Stimulated activated CD4-positive, alpha-beta T cell treated with anti-CD3 and anti-CD28 coated beads, Interleukin-4, amount 100 ng/mL, for 4 hours (primary cell): ENCODE data around the gene FOXF1.

ENCODE experiments used
- DNase-seq, 2 experiments: peaks; one replicate each; pipeline ENCODE4 v3.0.0-alpha.2; 2020

FOXF1 gene

DNA sequence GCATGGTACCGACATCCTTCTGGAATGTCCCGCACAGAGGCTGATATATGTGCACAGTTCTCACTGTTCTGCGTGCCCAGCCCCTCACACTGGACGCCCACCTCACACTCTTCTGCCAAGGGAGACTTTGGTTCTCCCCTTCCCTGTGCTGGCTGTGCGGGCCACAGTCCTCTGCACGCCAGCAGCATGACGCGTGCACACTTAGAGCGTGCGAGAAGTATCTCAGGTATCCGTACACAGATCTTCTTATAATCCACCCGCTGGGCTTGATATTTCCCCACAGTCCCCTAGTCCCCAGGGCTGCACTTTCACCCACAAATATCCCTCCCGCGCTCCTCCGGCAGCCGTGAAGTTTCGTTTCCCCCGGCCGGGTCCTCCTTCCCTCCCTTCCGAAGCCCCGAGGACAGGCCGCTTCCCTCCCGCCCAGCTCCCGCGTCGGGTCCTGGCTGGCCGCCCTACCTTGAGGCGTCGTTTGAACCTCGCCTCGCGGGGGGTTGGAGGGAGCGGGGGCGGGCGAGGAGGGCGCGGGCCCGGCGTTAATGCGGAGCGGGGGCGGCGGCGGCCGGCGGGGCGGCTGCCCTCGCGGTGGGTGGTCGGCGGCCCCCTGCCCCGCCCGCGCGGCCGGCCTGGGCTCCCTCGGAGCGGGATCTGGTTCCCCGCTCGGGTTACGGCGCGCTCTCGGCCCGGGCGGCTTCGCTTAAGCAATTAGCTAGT lies 5.0 kb upstream of the FOXF1 start:
- no peak for DNase-seq

DNA sequence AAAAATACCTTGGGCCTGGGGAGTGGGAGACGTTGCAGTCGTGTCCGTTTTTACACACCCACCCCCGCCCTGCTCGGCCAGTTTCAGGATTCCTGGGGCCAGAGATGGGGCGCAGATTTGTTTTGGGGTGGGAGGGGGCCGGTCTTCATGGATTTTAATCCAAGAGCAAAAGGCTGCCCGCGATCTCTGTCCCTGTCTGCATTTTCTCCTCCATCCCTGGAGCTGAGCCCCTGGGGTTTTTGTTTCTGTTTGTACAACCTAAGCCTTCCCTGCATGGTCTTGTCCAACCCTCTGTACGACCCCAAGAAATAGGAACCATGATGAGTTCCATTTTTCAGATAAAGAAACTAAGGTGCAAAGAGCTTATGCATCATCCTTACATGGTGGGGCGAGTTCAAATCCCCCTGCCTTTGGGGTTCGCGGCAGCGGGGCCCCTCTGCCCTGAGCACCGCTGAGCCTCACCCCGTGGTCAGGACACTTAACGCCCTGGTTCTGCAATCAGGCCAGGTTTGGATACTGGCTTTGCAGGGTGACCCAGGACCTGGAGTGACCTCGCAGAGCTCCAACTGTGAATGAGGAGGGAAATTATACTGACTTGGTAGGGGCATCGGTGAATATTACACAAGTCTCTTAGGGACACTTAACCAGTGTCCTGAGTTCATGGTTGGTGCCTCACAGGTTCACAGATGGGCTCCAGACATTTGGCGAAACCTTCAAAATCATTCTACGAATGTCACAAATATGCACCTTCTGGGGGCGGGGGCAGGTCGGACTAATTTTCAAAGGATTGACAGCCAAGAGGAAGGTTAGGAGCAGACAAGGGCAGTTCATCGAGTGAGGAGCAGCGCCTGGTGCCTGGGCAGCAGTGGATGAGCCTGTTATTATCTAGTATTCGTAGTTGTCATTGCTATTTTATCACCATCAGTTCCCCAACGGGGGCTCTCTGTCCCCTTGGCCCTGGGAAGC lies 4.1 kb upstream of the FOXF1 start:
- no peak for DNase-seq

DNA sequence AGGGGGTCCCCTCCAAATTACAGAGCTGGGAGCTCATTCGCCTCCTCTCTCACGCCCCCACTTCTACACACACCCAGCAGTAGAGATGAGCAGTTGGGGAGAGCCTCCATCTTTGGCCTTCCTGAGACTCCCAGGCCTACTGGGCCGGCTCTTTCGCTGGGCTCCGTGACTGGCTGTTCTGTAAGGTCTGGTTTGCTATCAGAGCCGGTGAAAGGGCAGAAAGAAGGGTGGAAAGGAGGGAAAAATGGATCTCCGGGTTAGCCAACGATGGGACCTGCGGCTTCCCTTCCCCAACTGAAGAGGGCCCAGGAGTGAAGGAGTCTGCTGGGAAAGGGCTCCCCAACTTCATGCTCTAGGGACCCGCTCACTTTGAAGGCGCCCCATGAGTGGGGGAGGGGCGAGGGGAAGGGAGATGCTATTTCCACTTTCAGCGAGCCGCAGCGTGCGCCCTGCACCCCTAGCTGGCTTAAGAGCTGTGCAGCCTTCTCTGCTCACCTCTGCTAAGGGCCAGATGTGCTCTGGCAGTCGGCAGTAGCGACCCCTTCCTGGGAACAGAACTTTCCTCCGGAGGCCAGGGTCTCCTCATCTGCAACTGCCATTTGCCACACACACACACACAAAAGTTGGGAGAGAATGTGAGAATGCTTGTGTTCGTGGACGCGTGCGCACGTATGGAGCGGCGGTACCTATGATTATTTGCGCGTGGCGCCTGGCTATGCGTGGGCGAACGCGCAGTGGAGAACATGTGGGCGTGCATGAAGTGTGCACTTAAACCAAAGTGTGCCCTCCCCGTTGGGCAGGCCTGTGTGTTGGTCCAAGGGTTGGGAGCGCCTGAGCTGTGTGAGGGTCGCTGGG lies 2.9 kb upstream of the FOXF1 start:
- DNase-seq: peak in 1 of 2 experiments; percentile 9

DNA sequence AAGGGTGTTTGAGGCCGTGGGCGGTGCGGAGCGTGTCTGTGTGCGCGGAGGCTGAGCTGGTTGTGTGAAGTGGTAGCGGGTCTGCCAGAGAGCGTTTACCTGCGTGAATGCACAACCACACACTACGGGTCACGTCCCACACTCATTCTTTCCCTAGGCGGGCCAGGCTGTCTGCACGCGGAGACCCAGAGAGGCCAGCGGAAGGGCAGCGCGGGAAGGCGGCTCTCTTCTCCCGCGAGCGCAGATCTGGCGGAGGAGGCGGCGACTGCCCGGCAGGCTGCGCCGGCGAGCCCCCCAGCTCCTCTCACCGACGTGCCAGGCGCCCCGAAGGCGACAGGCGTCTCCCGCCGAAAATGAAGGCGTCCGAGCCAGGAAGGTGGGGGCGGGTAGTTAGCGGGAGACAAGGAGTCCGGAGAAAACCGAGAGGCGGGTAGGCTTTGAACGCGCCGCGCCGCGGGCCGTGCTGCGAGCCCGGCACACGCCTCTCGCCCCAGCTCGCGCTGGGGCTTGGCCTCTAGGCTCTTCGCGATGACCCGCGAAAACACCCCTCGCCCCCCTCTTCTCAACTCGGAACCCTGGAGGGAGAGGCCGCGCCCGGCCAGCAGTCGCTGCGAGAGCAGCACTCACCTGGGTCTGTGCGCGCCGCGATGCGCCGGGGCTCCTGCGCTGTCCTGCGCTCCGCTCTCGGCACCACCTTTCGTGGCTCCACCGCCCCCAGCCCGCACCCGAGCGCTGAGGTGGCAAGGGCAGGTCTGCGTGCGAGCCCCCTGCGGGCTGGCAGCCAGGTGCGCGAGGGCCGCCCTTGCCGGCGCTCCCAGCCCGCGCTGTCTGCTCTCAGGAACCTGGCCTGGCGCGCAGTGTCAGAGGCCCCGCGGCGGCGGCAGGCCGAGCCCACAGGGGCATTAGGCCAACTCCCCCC lies 2.0 kb upstream of the FOXF1 start:
- no peak for DNase-seq

DNA sequence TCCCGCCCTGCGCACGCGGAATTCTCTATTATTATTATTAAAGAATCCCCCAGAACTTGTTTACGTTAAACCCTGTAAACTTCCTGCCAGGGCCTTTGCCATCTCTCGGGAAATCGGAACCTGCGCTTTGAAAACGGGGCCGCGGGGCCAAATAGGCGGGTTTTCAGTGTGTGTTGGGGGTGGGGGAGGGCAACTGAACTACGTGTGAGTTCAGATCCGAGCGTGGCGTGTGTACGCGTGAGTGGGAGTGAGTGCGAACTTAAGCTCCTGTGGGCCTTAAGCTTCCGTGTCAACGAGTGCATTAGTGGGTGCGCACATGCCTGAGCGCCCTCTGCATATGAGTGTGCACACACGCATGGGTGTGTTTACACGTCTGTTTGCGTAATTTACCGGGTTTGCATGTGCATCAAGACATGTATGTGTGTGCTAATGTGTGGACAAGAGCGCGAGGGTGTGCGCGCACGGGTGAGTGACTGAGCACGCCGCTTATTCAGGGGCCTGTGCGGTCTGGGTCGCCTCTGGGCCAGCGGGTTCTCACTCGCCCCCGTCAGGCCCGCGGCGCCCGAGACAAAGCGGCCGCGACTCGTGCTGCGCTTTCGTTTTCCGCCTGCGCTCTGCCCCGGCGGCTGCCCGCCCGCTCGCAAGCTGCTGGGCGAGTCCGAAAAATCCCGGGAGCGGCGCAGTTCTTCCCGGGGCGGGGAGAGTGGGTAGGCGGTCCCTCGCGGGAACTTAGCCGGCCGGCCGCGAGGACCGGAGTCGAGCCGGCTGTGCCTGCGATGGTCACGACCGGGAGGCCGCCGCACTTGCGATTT lies 1.2 kb upstream of the FOXF1 start:
- DNase-seq: peak in 1 of 2 experiments; percentile 17

DNA sequence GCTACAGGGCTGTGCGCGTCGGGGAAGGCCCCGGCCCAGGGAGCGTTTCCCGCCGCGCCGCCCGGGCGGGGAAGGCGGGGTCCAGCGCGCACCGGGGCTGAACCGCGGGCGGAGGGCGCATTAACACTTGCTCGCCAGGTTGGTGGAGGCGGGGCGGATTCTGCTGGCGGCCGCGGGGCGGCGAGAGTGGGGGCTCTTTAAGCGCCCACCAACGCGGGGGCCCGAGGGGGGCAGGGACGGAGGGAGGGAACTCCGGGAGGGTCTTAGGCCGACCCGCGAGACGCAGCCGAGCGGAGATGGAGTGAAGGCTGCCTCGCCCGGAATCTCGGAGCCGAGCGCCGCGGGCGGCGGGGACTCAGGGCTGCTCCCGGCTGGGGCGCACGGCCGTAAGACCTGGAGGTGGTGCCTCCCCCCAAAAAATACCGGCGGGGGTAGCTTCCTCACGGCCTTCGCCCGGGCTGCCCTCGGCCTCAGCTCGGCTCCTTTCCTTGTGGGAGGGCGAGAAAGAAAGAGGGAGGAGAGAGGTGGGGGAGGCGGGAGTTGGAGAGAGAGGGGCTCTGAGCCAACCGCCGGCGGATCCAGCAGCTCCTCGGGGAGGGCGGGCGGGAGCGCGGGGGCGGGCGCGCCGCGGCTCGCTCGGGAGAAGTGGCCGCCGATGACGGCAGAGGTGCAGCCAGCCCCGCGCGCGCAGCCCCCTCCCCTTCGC lies 415 bp upstream of the FOXF1 start:
- DNase-seq: no peak

DNA sequence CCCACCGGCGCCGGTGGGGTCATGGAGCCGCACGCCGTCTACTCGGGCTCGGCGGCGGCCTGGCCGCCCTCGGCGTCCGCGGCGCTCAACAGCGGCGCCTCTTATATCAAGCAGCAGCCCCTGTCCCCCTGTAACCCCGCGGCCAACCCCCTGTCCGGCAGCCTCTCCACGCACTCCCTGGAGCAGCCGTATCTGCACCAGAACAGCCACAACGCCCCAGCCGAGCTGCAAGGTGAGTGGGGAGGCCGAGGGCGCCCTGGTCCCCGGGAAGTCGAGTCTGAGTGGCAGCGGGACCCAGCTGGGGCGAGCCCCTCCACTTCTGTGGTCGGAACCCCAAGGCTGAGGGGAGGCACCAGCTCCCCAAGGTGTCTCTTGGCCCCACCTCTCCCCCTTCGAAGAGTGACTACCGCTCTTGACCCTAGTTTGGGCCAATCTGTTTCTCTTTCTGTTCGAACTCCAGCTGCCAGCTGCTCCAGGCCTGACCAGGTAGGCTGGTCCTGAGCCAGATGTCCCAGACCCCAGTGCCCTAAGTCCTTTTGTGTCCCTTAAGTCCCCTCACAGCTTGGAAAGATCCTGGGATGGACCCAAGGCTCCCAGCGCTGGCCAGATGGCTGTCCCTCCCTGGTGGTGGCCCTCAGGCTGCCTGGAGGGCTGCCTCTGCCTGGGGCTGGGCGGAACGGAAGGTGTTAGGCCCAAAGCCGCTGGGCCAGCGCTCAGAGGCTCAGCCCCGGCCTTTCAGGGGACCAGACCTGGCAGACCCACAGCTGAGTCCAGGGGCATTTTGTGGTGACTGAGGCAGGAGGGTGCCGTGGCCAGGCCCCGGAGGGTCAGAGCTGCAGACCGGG lies 1.2 kb downstream of the FOXF1 start:
- DNase-seq: no peak

DNA sequence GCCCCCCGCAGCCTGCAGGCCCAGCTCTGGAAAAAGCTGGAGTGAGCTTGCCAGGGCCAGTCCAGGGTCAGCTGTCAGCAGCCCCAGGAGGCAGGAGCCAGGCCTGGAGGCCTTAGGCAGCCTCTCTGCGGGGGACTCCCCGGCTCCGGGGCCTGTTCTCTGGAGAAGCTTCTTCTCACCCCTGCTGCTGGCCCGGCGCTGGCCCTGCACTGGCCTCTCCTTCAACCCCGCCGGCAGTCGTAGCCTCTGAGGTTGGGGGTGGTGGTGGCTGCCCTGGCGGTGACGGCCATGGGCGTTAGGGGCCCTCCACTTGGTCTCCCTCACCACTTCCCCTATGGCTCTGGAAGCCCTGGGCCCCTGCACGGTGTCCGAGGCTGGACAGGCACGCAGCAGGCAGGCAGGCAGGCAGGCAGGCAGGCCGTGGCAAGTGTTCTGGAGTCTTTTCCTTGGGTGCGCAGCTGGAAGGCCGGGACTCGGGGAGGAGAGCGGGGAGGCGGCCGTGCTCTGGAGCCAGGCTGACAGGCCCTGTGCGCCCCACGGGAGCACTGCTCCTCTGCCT lies 2.1 kb downstream of the FOXF1 start:
- DNase-seq: no peak

DNA sequence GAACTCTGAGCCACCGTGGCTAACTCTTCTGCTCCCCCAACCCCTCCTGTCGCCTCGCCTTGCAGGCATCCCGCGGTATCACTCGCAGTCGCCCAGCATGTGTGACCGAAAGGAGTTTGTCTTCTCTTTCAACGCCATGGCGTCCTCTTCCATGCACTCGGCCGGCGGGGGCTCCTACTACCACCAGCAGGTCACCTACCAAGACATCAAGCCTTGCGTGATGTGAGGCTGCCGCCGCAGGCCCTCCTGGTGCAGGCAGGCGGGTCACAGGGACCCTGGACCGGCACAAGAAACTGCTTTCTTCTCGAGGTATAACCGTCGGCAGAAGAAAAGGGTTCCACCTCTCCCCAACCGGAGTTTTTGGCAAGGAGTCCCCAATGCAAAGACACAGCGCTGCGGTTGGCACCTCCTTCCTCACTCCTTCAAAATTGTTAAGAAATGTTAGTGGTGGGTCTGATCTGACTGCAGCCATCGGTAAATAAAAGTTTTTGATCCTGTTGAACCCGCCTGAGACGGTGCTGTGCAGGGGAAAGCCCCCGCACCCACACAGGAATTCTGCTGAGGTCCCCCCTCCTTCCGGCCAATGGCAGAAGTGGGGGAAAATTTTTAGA lies 2.6 kb downstream of the FOXF1 start:
- no peak for DNase-seq

DNA sequence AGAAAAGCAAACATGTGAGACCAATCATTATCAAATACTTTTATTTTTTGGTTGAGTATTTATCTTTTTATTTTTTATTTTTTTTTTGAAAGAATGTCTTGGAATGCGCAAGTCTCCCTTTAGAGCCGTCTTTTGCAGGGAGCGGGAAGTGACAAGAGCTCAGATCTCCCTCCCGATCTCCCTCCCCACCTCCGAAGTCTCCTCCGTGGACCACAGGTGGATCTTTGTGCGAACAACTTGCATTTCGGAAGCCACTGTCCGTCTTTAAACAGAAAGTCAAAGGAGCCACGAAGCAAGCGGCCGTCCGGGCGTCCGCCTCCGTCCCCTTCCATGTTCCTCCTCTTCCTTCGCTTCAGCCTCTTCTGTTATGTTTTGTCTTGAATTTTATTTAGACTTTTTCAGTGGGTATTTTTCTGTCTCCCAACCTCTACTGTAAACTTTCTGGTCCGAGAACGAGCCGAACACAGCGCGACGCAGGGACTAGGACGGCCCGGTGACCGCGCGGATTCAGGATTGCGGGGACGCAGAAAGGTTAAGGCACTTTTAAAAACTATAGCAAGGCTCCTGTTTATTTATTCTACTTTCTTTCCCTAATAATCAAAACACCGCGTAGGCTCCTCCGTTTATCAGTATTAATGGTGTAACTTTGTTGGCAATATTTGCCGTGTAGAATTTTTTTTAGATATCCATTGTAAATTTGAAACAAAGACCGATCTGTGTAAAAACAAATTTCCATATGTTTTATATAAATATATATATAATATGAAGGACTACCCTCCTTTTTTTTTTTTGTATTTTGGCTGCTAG lies 3.3 kb downstream of the FOXF1 start:
- DNase-seq: no peak

DNA sequence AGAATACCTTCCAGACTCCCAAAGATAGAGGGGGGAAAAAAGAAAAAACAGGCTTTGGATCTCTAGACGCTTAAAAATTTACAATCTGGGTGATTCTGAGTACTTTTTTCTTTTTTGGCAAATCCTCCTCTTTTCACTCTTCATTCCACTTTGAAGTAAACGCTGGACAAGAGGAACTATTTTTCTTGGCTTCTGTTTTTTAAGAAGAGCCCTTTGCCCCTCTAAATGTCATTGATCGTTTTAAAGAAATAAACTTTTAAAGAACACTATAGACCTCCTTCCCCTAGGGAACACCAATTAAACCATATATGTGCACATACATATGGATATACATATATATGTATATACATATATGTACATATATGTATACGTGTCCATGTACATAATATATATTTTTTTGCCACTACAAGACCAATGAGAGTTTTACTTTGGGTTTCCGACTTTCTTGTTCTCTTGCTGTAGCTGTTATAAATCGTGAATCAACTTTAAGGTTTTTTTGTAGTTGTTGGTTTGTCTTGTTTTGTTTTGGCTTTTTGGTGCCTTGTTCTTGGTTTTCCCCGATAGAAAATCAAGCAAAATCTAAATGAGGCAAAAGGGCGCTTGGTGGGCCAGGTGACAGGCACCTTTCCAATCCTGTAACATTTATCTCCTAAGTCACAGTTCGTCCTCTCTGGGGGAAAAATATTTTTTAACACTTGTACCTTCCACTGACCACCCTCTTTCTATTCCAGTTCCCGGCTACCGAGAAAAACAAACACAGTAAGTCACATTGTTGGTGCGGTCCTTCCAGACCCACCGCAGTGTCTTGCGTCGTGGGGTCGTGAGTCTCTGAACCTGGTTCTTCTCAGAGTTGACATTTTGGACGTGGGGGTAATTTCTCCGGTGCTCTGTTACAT lies 4.4 kb downstream of the FOXF1 start:
- DNase-seq: no peak

DNA sequence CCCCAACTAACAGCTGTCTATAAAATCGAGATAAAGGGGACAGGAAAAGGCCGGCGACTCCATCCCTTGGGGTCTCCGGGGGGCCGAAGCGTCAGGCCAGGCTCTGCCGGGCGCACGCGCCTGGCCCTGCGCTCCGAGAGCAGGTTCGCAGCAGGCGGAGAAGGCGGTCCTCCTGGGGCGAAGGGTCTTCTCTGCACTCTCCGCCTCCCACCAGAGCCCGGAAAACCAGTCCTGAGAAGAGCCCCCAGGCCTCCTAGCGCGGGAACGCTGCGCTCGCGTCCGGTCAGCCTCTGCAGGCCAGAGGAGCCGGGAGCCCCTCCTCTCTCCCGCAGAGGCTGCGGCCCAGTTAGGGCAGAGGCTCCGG lies 5.1 kb downstream of the FOXF1 start:
- DNase-seq: no peak

DNA sequence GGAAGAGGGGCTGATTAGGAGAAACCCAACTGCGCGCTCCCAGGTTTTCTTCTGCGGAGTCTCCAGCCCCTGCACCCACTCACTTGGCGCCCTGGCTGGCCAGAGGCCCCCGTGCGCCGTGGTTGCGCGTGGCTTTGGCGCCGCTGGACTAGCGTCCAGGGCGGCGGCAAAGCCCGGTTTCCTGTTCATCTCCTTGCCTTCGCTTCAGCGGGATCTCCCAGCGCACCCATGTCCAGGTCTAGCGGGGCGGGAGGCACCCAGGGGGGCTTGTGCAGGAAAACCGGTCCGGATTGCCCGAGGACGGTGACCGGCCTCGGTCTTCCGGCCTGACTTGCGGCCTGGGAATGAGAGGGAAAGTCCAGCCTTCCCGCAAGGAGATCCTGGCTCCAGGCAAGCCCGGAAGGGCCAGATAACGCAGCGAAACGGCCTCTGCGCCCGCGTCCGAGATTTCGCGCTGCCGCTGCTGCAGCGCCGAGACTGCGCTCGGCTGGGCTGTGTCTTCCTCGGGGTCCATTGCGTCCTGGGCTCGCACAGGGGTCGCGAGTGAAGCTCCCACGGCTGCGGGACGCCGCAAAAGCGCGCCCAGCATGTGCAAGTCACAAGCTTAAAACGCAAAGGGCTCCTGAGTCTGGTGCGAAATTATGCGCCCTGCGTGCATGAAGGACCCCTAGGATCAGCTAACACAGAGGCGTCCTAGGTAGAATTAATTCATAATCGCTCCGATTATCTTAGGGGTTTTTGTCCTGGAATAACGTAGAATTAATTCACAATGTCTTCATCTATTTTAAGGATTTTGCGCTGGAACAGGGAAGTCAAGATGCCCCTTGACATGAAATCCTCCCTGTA lies 5.7 kb downstream of the FOXF1 start:
- DNase-seq: no peak

DNA sequence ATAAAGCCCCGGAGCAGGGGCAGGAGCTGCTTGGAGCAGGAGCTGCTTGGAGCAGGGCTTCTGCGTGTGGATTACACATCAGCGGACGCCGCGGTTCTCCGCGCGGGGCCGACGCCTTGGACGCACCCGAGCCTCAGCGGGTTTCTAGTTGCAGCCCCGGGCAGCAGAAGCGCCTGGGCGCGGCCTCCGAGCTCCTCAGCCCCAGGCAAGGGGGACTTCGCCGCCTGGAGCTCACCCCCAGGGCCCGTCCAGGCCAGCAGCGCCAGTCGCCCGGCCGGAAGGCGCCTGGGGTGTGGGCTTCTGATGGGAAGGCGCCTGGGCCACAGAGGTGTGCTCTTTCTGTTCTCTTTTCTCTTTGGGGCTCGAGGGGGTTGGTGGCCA lies 6.3 kb downstream of the FOXF1 start:
- DNase-seq: no peak

DNA sequence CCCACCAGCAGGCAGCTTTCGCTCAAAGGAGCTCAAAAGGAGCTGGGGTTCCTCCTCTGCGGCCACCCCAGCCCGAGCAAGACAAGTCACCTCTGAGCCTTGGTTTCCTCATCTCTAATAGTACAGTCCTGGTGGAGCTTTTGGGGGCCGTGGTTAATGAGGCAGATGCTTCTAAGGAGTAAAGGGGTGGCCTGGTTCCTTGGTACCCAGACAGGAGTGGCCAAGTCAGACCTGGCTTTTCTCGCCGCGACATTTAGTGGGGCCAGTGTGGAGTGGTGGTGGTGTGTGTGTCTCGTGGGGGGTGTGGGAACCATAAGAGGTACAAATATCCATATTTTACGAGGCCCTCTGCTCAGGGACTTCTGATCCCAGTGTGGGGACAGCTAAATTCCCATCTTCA lies 6.7 kb downstream of the FOXF1 start:
- DNase-seq: no peak
